Femur (tissue), 1 donor: ENCODE data around the gene RUBCNL.

Experiments
- DNase-seq: peaks from one replicate; pipeline ENCODE4 v3.0.0-alpha.2; 2017

RUBCNL gene

GRCh38 chr13:46339035-46339666, 47.9 kb downstream of the RUBCNL start:
- peak; percentile 50 for DNase-seq

- no peak for DNase-seq
These were observed 49.4 kb downstream of the RUBCNL start for GRCh38 chr13:46337700-46338099.

- DNase-seq = no peak
These were observed 52.8 kb downstream of the RUBCNL start for GRCh38 chr13:46334035-46334822.

GRCh38 chr13:46332772-46333171, 54.3 kb downstream of the RUBCNL start:
- no peak for DNase-seq

DNA sequence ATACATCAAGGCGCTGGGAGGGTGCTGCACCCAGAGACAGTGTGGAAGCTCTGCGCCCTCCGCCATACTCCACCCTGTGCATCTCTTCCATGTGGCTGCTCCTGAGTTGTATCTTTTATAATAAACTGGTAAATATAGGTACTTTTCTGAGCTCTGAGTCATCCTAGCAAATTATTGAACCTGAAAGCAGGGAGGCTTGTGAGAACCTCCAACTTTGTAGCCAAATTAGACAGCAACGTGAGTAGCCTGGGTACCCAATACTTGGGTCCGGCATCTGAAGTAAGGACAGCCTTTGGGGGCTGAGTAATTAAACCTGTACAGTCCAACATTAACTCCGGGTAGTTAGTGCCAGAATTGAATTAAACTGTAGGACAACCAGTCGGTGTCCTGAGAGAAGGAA, 57.4 kb downstream of the RUBCNL start:
- DNase-seq = no peak

GRCh38 chr13:46327246-46327645, 59.8 kb downstream of the RUBCNL start:
- DNase-seq = no peak

DNA sequence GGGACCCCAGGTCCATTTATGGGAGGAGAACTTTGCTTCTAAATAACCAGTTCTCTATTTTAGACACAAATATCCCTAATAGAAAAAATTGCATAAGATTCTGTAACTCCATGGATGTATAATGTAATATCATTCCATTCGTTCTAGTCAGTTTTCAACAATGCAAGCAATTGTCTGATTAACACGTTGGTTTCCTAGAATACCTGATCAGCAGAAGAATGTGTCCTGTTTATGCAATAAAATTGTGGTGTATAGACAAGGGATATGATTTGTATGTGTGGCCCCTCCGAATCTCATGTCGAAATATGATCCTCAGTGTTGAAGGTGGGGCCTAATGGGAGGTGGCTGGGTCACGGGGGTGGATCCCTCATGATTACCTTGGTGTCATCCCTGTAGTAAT, 62.1 kb downstream of the RUBCNL start:
- no peak for DNase-seq

DNA sequence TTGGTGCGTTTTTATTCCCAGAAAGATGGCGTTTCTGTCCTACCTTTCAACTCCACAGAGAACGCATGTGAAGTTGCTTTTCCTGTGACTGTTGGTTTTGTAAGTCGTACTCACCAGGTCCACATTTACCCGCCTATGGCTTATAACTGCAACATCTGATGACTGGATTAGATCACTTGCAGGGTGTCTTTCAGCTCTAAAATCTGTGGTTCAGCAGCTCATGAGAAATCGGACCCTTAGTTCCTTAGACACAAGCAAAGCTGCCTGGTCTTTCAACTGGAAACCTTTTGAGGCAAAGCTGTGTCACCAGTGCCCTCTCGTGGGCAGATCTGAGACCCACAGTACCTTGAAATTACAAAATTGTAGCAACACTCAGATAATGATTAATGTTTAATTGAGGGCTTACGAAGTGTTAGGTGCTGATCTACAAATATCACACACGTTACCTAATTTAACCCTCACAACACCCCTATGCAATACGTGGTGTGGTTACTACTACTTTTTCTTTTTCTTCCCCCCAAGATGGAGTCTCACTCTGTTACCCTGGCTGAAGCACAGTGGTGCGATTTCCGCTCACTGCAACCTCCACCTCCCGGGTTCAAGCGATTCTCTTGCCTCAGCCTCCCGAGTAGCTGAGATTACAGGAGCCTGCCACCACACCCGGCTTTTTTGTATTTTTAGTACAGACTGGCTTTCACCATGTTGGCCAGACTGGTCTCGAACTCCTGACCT, 65.4 kb downstream of the RUBCNL start:
- peak; percentile 58 for DNase-seq

- DNase-seq = no peak
These were observed 66.2 kb downstream of the RUBCNL start for GRCh38 chr13:46320821-46321220.

DNA sequence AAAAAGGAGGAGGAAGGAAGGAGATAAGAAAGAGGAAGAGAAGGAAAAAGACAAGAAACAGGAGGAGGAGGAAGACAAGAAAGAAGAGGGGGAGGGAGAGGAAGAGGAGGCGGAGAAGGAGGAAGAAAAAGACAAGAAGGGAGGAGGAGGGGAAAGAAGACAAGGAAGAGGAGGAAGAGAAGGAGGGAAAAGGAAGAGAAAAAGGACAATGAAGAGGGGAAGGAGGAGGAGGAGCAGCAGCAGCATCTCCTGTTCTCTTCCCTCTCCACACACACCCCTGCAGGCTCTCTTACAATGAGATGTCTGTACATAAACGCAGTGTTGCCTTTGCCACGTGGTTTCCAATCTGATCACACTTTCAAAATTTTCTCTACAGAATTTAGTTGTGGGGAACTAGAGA, 66.6 kb downstream of the RUBCNL start:
- DNase-seq = no peak

GRCh38 chr13:46318986-46319385, 68.1 kb downstream of the RUBCNL start:
- DNase-seq = no peak

- DNase-seq = no peak
These were observed 69.9 kb downstream of the RUBCNL start for GRCh38 chr13:46317120-46317519.

DNA sequence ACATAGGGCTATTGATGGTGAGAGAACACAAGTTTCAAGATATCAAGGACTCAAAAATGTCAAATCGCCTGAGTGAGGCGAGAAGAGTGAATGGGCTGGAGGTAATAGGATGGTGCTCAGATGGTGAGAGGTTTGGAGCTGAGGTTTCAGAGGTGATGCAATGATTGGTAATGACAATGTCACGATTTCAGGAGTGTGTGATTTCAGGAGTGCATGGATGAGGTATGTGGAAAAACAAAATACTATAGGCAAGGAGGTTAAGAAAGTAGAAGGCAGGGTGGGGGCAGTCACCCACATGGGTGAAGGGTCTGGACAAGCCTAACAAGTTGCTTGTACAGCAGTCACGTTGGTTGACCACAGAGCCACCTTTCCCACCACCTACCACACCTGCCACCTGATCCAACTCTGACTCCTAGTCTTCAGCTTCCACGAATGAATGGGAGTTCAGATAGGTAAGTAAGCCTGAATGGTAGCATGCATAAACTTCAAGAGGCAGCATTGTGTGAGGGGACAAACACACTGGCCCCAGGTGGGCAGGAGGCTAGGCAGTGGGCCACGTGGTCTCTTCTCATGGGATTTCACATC, 71.5 kb downstream of the RUBCNL start:
- DNase-seq = no peak

DNA sequence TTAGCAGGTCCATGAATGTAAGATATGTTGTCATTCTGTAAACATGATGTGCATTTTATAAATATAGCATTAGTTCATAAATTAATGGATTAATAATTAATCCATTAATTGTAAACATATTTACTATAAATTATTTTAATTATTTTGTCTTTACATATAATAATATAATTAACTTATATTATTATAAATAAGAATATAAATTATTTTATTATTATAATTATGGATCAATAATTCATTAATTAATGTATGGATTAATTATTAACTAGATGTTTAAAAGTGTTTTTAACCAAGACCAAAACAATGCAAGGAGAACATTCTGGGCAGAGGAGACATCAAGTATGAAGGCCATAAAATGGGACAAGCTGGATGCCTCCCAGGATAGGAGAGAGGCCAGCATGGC, 72.0 kb downstream of the RUBCNL start:
- no peak for DNase-seq

GRCh38 chr13:46314587-46314986, 72.5 kb downstream of the RUBCNL start:
- DNase-seq = no peak

GRCh38 chr13:46313432-46314257, 73.4 kb downstream of the RUBCNL start:
- DNase-seq = no peak

DNA sequence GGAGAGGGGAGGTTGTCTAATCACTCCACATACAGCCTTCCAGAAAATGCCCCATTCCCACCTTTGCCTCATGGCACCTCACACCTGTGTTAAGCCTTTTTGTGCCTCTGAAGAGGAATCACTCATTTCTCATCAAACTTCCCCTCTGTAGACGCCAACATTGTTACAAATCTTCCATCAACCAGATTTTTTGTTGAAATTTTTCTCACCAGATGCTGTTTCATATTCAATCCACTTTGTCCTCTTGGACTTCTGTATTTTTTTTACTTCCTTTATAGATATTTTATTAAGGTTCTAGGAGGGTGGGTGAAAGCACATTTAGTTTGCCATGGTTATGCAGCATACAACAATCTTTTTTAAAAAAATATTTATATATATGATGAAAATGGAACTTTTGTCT, 74.0 kb downstream of the RUBCNL start:
- no peak for DNase-seq

GRCh38 chr13:46311217-46311616, 75.8 kb downstream of the RUBCNL start:
- no peak for DNase-seq

DNA sequence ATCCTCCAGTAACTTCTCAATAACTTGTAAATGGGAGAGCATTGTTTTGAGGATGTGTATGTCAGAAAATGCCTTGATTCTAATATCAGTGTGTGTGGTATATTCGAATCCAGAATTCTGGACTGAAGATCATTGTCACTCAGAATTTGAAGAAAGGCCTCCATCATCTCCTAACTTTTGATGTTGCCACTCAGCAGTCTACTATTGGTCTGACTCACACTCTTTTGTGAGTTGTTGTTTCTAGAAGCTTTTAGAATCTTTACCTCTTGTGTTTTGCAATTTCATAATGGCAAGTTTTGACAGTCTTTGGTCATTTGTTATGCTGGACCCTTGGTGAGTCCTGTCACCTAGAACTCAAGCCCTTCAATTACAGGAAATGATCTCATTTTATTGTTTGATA, 77.0 kb downstream of the RUBCNL start:
- no peak for DNase-seq

GRCh38 chr13:46307554-46307953, 79.5 kb downstream of the RUBCNL start:
- DNase-seq = no peak

GRCh38 chr13:46304546-46304945, 82.5 kb downstream of the RUBCNL start:
- DNase-seq = no peak

GRCh38 chr13:46303742-46304385, 83.2 kb downstream of the RUBCNL start:
- DNase-seq = no peak
